Skin of body (tissue), 2 donors: ENCODE measurements around the gene LCAT. TPM values are rescaled to one million over a fixed set of nuclear protein-coding genes. Genes with fewer than 3 reads are reported as not detected.

Source experiments
- DNase-seq: peaks from one replicate; lab custom pipeline; 2025; lab: John Stamatoyannopoulos, UW
- total RNA-seq: library from RNA; depleted of rRNA; stranded (reverse); fragments of >200 nt; gene quantifications from one replicate; pipeline ENCODE4 v1.2.3, GENCODE V29; 2014

The LCAT gene
- total RNA-seq, 1 donor from 2014 or later = 7.6 TPM

DNA sequence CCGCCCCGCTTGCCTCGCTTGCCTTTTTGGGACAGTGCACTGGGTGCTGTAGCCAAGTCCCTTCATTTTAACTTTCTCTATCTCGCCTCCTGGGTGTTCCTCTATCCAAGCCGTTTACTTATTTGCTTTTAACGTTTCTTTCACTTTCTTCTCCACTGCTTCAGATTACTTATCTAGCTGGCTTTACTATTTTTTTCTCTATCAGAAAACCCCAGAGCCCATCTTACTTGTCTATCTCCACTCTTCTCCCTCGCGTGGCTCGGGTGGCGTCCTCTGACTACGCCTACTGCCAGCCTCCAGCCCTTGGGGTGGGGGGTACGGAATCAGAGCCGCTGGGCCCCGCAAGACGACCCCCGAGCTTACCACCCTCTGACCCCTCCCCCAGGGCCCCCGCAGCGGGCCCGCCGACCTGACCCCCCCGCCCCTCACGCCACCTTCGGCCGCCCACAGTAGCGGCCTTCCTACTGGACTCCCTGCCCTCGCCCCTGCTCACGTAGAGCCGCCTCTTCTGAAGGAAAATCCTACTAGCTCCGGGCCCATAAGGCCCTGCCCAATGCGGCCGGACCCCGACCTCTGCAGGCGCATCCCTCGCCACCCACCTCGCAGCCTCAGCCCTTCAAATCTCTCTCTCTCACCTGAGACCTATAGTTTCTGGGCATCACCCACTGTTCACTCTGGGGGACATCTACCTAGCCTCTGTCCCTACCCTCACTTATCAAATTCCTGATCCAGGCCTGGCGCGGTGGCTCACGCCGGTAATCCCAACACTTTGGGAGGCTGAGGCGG, 25.5 kb upstream of the LCAT start:
- DNase-seq = no peak

DNA sequence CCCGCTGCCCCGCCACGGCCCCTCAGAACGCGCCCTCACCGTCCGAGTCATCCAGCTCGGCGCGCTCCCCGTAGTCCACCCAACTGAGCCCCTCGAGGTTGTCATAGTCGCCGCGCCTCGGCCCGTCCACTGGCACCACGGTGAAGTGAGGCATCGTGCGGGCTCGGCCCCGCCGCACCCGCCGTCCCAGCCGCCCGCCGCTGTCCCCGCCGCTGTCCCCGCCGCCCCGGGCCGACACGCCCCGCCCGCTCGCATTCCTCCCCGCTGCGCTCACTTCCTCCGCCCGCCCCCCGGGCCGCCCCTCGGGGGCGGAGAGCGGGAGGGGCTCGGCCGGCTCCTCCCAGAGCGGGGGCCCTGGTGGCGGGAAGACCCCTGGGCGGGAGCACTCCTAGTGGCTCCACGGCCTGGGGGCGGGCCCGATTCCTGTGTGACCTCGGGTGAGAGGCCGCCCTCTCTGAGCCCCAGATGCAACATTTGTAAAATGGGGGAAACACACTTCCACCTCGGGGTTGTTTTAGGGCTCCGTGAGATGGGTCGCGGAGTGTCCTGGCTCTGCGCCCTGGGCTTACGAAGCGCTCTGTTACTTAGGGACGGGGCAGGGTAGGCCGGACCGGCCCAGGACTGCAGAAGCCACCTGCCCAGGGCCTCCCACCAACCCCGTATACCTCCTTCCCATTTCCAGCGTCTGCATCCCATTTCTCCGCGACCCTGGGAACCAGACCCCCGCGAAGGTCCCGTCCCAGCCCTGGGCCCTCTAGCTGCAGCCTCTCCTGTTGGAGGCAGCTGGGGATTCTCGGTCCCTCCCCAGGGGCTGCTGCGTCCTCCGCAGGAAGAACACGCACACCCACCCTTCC, 24.7 kb upstream of the LCAT start, which contains the start of gene SLC12A4:
SLC12A4 (minus strand) TSS at position 238 of the 854 bp plus-strand sequence; CDS start at position 154, 84 bp downstream.
- DNase-seq = peak; percentile 92

DNA sequence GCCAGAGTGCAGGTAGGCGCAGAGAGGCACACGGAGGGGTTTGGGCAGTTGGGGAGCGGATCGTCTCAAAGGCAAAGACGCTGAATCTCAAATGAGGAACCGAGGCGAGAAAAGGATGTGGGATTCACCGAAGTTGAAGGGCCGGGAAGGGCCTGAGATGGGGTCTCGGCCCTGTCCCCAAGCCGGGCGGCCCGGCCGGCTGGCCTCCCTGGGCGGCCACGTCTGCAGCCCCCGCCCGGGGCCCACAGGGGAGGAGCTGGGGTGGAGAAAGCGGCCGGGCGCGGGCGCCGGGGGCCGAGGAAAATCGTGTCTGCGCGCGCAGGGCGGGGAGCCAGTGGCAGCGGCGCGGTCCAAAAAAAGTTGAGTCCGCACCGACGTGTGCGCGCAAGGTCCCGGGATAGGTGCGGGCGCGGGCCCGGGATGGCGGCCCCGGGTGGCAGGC, 24.1 kb upstream of the LCAT start:
- no peak for DNase-seq

DNA sequence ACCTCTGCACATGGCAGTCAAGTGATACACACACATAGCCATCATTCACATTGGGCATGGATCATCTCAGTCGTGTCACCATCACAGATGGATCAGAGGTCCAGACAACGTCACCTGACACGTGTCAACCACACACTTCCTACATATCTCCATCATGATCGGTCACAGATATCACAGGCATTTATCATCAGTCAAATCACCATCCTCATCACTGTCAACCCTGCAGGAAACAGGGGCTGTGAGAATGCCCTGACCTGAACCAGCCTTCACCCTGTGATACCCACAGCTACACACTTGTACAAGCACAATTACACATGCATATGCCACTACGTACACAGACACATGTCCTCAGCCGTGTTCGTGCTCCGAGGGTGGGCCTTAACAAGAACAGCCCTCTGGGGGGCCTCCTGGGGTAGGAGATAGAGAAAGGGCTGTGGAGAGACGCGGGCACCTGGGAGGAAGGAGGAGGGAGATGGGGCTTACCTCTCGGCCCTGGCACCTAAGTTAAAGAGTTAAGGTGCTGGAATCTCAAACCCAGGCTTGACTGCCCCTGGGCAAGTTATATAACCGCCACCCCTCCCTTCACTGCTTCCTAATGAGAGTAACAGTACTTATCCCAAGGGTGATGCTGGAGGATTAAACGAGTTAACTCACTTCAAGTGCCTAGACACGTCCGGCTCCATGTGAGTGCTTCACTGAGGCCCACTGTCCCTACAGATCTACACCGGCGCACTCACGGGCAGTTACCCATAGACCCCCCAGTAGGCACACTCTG, 23.4 kb upstream of the LCAT start:
- DNase-seq = no peak

DNA sequence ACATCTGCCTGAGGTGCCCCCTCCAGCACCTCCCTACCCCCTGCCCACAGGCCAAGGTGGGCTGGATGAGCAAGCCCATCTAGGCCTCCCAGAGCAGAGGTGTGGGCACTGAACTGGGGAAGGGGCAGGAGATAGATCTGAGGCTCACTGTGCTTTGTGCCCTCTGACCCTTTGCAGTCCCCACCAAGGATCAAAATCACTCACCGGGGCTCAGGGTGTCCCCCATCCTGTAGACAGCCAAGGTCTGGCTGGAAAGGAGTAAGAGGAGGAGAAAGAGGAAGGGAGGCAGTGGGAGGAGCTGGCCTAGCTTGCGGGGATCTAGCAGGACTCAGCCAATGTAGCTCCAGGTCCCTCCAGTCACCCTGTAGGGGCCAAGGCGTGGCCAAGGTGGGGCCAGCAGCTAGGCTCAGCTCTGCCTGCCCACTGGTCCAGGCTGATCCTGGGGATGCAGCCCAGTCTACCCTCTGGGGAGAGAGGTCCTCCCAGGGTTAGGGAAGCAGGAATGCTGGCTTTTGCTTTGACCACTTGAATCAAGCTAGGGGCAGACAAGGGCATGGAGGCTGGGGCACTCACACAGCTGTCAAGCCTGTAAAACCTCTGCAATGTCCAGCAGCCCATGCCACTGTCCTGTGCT, 22.7 kb upstream of the LCAT start:
- DNase-seq = no peak

DNA sequence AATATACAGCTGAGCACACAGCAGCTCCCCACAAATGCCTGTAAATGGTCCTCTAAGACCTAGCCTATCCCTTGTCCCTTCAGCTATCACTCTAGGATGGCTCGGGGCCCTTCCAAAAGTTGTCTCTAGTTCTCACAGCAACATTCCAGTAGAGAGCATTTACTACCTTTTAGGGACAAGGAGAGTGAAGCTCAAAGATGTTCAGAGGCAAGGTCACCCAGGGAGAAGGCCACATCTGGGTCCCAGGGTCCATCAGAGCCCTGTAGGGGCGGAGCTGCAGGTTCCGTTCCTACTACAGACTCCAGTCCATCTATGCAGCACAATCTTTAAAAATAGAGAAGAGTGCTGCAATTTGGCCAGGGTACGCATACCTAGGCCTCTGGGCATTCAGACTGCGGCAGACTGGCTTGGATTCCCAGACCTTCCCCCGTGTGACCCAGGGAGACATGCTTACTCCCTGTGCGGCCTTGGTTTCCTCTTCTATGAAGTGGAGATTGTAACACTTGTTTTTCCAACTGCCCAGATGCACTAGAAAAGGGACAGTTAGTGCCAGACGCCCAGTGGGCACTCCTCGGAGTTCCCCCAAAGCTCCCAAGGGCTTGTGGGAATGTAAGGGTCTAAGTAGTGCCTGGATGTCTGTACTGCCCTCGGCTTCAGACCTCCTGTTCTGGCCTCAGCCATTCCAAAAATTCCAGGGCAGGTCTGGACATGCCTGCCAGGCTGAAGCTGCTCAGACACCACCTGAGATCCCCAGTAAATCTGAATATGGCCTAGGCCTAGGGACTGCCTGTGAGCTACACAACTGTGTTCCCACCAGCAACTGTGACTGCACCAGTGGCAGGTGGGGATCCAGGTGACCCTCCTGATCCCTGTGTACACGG, 22.0 kb upstream of the LCAT start:
- DNase-seq = no peak

DNA sequence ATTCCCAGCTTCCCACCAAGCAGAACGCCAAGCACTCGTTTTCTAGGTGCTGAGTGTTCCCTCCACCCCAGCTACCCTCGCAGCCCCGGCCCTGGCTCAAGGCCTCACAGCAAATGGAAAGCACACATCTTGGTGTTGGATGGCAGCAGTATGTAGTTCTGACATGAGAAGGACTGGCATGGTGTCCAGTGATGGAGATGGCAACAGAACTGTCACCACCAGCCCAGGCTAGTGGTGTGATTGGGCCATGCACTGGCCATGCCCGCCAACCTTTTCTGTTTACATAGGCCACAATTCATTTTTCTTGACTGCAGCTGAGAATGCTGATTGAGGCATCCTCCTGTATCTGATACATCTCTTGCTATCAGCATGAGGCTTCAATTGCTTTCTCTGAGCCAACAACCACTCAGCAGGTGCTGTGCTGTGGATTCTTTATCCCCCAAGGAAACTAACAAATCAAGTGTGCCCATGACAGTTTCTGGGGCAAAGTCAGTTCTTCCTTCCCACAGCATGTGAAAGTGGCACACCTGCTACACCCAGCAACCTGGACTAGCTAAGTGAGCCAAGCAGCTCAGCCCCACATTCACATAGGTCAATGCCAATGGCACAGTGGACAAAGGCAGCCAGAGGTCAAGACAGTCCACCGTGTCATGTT, 20.7 kb upstream of the LCAT start:
- DNase-seq = no peak

DNA sequence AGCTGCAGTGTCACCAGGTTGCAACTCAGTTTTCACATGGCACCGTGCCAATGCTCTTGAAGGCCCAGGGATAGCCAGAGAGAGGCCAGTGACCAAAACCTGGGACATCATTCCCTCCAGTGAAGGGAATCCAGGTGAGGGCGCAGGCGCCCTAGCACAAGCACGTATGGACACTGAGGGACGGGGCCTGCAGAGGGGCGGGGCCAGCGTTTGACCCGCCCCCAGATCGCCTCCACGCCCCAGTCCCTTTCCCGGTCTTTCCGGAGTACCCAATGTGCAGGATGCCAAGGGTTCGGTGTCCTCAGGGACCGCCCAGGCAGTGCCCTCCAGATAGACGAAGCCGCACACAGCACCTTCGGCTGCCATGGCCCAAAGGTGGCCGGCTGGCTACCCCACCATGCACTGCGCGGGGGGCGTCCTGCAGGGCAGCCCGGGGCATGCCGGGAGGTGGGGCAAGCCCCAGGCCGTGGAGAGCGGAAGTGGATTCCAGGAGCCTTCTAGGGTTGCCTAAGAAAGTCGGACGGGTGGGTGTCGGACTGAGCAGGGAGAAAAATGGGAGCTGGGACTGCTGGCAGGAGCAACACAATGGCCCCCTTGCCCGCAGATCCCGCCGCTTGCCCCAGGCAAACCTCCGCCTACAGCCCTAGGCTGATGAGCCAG, 19.9 kb upstream of the LCAT start:
- no peak for DNase-seq

DNA sequence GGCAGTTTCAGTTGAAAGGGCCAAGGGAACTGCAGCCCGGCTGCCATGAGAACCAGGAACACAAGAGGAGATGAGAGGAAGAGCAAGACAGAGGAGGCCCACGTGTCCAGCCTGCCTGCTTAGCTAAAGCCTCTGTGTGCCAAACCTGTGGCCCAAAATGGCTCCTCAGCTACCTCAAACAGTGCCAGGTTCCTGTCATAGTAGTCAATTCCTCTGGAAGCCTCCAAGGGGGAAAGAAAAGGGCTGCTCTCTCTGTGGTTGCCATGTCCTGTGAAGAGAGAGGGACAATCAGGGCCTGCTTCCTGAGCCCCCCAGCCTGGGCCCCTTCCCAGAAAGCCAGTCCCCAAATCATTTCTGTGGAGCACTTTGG, 19.4 kb upstream of the LCAT start:
- no peak for DNase-seq

DNA sequence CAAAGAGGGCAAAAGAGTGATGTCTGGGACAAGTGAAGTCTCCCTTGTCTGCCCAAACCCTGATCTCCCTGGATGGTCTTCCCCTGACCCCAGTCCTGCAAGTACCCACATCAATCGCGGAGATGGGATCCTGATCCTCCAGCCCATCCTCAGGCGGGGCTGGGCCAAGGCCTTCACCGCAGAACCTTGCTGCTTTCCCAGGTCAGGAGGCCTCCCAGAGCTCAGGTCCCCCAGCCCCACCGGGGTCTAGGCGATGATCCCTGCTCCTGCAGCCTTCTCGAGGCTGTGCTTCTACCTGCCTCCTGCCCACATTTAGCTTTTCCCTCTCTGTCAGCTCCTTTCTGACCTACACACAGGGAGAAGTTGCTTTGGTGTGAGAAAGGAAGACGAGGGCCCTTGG, 18.2 kb upstream of the LCAT start:
- DNase-seq = no peak

DNA sequence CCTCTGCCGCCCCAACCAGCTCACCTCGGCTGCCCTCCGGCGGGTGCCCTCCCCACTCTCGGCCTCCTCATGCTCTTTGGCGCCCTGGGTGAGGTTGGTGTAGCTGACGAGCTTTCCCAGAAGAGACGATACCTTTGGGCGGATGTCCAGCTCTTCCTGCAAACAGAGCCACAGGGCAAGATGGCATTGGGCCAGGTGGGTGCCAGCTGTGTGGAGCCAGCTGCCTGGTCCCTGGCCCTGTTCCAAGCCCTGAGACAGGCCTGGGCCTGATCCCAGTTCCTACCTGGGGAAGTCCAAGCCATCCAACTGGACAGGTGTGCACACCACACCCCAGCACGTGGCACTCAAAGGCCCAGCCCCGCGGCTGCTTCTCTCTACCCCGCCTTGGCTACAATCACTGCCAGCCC, 17.6 kb upstream of the LCAT start:
- no peak for DNase-seq

DNA sequence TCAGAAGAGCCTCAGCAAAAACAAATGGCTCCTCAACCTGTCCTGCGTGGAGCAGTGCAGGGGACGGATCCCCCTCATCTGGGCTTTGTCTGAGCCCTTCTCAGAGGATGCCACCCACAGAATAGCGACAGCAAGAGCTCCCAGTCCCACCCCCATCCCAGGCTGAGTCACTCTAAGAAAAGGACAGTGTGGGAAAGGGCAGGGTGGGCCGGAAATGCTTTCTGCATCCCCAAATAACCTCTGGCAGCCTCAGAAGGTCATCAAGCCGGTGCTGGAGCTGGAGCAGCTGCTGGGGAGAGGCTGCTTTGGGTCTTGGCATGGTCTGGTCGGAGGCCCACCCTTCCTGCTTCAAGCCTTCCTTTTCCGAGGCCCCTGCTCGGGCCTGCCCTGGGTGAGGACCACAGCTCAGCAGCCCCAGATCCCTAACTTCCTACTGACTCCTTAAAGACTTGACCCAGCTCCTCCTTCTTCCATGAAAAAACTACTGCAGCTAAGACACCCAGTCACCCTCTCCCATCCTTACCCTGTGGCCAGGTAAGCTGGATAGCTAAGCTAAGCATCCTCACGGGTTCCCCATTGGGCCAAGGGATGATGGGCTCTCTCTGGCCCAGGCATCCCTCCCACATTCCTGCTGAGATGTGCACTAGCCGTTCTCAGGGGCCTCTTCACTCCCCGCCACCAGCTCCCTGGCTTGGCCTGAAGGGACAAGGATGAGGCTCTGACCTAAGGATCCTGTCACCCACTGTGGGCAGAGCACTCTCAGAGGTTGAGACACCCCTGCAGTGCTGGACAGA, 15.8 kb upstream of the LCAT start:
- DNase-seq = no peak

DNA sequence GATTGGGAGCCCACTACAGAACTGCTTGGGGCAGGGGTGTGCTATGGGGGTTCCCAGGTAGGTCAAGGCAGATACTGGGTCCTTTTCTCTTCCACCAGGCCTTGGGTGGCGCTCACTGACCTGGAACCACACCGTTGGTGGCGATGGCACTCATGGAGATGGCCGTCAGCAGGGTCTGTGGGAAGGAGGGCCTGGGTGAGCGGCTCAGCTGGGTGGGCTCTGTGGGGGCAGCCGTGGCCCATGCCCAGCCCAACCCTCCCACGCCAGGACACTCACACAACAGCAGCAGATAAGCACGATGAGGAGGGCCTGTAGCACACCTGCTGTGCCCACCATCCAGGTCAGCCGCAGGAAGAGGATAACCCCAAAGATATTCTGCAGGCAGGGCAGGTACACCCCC, 13.7 kb upstream of the LCAT start:
- no peak for DNase-seq

DNA sequence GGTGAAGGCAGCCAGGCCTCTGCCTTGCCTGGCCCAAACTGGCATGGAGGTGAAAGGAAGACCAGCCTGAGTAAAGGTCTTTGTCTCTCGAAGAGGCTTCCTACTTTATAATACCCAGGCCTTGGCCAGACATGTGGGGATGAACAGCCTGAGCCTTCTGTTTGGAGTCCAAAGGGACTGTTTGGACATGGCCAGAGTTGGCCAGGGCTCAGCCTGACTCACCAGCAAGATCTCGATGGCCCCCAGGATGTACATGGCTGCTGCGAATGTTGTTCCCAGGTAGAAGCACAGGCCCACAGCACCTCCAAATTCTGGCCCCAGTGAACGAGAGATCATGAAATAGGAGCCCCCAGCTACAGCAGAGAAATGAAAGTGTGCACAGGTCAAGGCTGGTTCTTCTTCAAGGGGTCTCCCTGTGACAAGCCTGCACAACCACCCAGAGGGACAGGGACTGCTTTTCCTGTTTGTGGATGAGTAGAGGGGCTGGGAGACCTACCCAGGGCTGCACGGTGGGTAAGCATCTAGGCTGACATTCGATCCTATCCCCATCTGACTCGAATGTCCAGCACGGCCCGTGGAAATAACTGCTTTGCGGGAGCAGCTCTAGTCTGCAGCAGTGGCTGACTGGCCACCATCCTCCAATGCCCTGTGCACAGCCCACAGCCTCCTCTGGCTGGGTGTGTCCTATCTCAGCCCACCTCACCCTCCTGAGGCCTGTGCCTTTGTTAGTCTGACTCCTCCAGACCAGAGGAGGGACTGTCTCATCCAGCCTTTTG, 10.7 kb upstream of the LCAT start:
- no peak for DNase-seq

DNA sequence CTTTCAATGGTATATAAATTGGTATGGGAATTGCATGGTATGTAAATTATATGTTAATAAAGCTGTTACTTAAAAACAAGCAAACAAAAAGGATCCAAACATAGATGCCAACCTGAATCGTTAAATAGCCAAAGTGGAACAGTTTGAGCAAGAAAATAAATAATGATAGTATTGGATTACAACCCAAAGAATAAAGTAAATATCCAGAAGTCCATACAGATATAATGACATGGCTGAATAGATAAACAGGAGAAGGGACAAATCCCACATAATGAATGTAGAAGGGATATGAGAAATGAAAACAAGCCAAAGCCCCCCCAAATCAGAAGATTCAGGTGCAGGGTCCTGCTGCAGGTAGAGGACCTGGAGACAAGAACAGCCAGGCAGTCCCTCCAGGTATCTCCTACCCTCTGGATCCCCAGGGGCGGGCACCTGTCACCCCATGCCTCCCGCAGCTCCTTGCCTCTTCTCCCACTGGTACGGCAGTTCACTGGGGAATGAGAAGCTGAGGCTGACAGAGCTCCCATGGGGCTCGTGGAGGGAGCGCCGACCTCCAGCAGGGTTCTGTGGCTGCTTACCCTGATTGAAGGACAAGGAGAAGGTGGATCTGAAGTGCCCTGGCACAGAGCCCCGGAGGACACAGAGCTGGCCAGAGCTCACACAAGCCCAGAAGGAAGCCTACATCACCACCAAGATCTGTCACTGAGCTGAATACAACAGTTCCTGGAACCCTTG, 9.9 kb upstream of the LCAT start:
- no peak for DNase-seq

DNA sequence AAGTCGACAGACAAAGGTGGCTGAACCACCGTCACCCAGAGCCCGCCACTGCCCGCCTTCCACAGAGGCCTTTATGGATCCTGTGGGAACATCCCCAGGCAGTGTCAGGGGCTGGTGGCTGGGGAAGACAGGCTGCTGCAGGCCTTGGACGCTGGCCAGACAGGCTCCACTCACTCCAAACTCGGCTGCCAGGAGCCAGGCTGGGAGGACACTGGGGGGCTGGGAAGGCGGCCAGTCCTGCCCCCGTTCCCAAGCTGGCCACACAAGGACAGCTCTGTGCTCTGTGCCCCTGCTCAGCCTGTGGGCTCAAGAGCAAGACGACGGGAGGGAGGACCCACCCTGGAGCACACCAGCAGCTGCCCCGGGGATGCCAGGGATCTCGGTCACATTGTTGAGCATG, 7.6 kb upstream of the LCAT start:
- no peak for DNase-seq

DNA sequence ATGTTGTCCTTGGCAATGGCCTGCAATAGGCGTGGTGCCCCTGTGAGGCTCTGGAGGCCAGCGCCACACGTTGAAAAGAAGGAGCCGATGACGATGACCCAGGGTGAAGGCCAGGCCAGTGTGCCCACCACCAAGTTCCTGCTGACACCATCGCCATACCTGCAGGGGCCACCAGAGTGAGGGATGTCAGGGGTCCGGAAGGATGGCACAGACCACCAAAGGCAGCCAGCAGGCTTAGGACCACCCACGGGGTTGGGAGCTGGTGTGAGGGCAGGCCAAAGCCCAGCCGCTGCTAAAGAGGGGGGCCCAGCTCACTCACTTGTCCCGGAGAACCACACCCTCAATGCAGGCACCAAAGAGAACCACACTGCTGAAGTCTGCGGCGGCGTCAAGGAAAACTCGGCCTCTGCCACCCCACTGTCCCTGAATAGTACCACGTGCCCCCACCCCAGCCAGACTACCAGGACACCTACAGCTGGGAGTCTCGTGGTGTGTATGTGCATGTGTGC, 6.5 kb upstream of the LCAT start:
- no peak for DNase-seq
